ENCODE data around the gene DIAPH2. TPM values are rescaled to one million over a fixed set of nuclear protein-coding genes. Genes with fewer than 3 reads are reported as not detected.

Gene DIAPH2
- total and polyA plus RNA-seq, 2 experiments from 2014 or later, result 7.5 to 8.1 TPM

- no peaks in the 10 kb centered on the region for H3F3A ChIP-seq (ENCODE audit: insufficient read depth)
- H3K27me3 ChIP-seq (replicated peaks; ENCODE audit: insufficient read depth), result no peaks in the 10 kb centered on the region
- no peak for DNase-seq
- no peaks in the 10 kb centered on the region for H3K9me3 ChIP-seq (ENCODE audit: low read depth)
- no peaks in the 10 kb centered on the region for H3K36me3 ChIP-seq (ENCODE audit: low read depth)
- H3K4me2 ChIP-seq (ENCODE audit: unreplicated experiment), result no peak overlapping the region
- TF ChIP-seq EZH2phosphoT487 (IDR thresholded peaks at IDR 0.05; ENCODE audit: insufficient read depth, low read depth) (no peak), EZH2 (IDR thresholded peaks at IDR 0.05; ENCODE audit: insufficient read depth, poor library complexity, severe bottlenecking) (no peak)
- peaks cover 2% of the 10 kb centered on the region; the same call in 1 of the 2 replicates for H3K4me1 ChIP-seq (ENCODE audit: insufficient read depth)
- WGBS, 2 experiments (ENCODE audit: low coverage in 1 of 2, low lambda C conversion rate in 2 of 2, missing lambda C conversion rate in 2 of 2), result 88 to 100% methylated on average over 1 of the region's 1 CpG
- no peak overlapping the region for H3K27ac ChIP-seq
- H3K9me2 ChIP-seq (ENCODE audit: insufficient read depth), result no peaks in the 10 kb centered on the region
- no peak overlapping the region for H2AFZ ChIP-seq
- H3K9ac ChIP-seq, result no peak overlapping the region
- H4K20me1 ChIP-seq (ENCODE audit: insufficient read depth), result no peaks in the 10 kb centered on the region
- H3K4me3 ChIP-seq, result no peak overlapping the region
- in situ Hi-C loops (cut with MboI), result no loop called here
- no peaks in the 10 kb centered on the region for H3K79me2 ChIP-seq (ENCODE audit: insufficient read depth)
These were observed 644.3 kb downstream of the DIAPH2 start for GRCh38 chrX:97328853-97329390.

GRCh38 chrX:97330151-97330550 is 645.5 kb downstream of the DIAPH2 start:
- in situ Hi-C loops (cut with MboI), result no loop called here
- Histone ChIP-seq H3K27me3 (replicated peaks; ENCODE audit: insufficient read depth) (no peaks in the 10 kb centered on the region), H3K27ac (no peak overlapping the region), H3K4me1 (ENCODE audit: insufficient read depth) (peaks cover 2% of the 10 kb centered on the region; the same call in 1 of the 2 replicates), H3K9ac (no peak overlapping the region), H3K79me2 (ENCODE audit: insufficient read depth) (no peaks in the 10 kb centered on the region), H3K36me3 (ENCODE audit: low read depth) (no peaks in the 10 kb centered on the region), H3F3A (ENCODE audit: insufficient read depth) (no peaks in the 10 kb centered on the region), H3K9me3 (ENCODE audit: low read depth) (no peaks in the 10 kb centered on the region), H2AFZ (no peak overlapping the region), H3K9me2 (ENCODE audit: insufficient read depth) (no peaks in the 10 kb centered on the region), H3K4me3 (no peak overlapping the region), H3K4me2 (ENCODE audit: unreplicated experiment) (no peak overlapping the region), H4K20me1 (ENCODE audit: insufficient read depth) (no peaks in the 10 kb centered on the region)
- no peak for DNase-seq
- TF ChIP-seq EZH2 (IDR thresholded peaks at IDR 0.05; ENCODE audit: insufficient read depth, poor library complexity, severe bottlenecking) (no peak), EZH2phosphoT487 (IDR thresholded peaks at IDR 0.05; ENCODE audit: insufficient read depth, low read depth) (no peak)
- 89 to 100% methylated on average over 1 of the region's 1 CpG for WGBS, 2 experiments (ENCODE audit: low coverage in 1 of 2, low lambda C conversion rate in 2 of 2, missing lambda C conversion rate in 2 of 2)

- no peaks in the 10 kb centered on the region for H3K9me2 ChIP-seq (ENCODE audit: insufficient read depth)
- no peak overlapping the region for H2AFZ ChIP-seq
- no peaks in the 10 kb centered on the region for H3K9me3 ChIP-seq (ENCODE audit: low read depth)
- no peaks in the 10 kb centered on the region for H3K27me3 ChIP-seq (replicated peaks; ENCODE audit: insufficient read depth)
- DNase-seq, result peak; percentile 27
- in situ Hi-C loops (cut with MboI), result no loop called here
- peaks cover 2% of the 10 kb centered on the region; the same call in 1 of the 2 replicates for H3K4me1 ChIP-seq (ENCODE audit: insufficient read depth)
- no peak overlapping the region for H3K27ac ChIP-seq
- 93 to 95% methylated on average over 3 of the region's 3 CpGs for WGBS, 2 experiments (ENCODE audit: low coverage in 1 of 2, low lambda C conversion rate in 2 of 2, missing lambda C conversion rate in 2 of 2)
- no peak overlapping the region for H3K4me3 ChIP-seq
- H3F3A ChIP-seq (ENCODE audit: insufficient read depth), result no peaks in the 10 kb centered on the region
- no peak overlapping the region for H3K4me2 ChIP-seq (ENCODE audit: unreplicated experiment)
- no peak for TF ChIP-seq EZH2phosphoT487 (IDR thresholded peaks at IDR 0.05; ENCODE audit: insufficient read depth, low read depth)
- TF ChIP-seq EZH2 (IDR thresholded peaks at IDR 0.05; ENCODE audit: insufficient read depth, poor library complexity, severe bottlenecking), result no peak
- H3K9ac ChIP-seq, result no peak overlapping the region
- H3K36me3 ChIP-seq (ENCODE audit: low read depth), result no peaks in the 10 kb centered on the region
- no peaks in the 10 kb centered on the region for H4K20me1 ChIP-seq (ENCODE audit: insufficient read depth)
- H3K79me2 ChIP-seq (ENCODE audit: insufficient read depth), result no peaks in the 10 kb centered on the region
These were observed 648.3 kb downstream of the DIAPH2 start for GRCh38 chrX:97332963-97333362.

GRCh38 chrX:97334850-97335249 is 650.2 kb downstream of the DIAPH2 start:
- H3K4me1 ChIP-seq (ENCODE audit: insufficient read depth), result peaks cover 2% of the 10 kb centered on the region; the same call in 1 of the 2 replicates
- in situ Hi-C loops (cut with MboI), result no loop called here
- WGBS, 2 experiments (ENCODE audit: low coverage in 1 of 2, low lambda C conversion rate in 2 of 2, missing lambda C conversion rate in 2 of 2), result 94 to 100% methylated on average over 4 to 9 of the region's 9 CpGs
- no peaks in the 10 kb centered on the region for H4K20me1 ChIP-seq (ENCODE audit: insufficient read depth)
- H3K4me3 ChIP-seq, result no peak overlapping the region
- H3K27ac ChIP-seq, result no peak overlapping the region
- no peak for DNase-seq
- H3K27me3 ChIP-seq (replicated peaks; ENCODE audit: insufficient read depth), result no peaks in the 10 kb centered on the region
- TF ChIP-seq EZH2phosphoT487 (IDR thresholded peaks at IDR 0.05; ENCODE audit: insufficient read depth, low read depth) (no peak), EZH2 (IDR thresholded peaks at IDR 0.05; ENCODE audit: insufficient read depth, poor library complexity, severe bottlenecking) (no peak)
- H3K79me2 ChIP-seq (ENCODE audit: insufficient read depth), result no peaks in the 10 kb centered on the region
- no peaks in the 10 kb centered on the region for H3F3A ChIP-seq (ENCODE audit: insufficient read depth)
- H3K9me3 ChIP-seq (ENCODE audit: low read depth), result no peaks in the 10 kb centered on the region
- H3K36me3 ChIP-seq (ENCODE audit: low read depth), result no peaks in the 10 kb centered on the region
- no peaks in the 10 kb centered on the region for H3K9me2 ChIP-seq (ENCODE audit: insufficient read depth)
- H3K4me2 ChIP-seq (ENCODE audit: unreplicated experiment), result no peak overlapping the region
- no peak overlapping the region for H2AFZ ChIP-seq
- no peak overlapping the region for H3K9ac ChIP-seq

Data from GM23248 (cell line).